H1 (cell line): ENCODE results near the gene SNAI1. TPM values are rescaled to one million over a fixed set of nuclear protein-coding genes. Genes with fewer than 3 reads are reported as not detected.

ENCODE experiments used
- CTCF ChIA-PET: fragments of 300-600 bp; sonication (Branson Sonifier 250); formaldehyde crosslinking; loops from one replicate; lab custom pipeline; 2021; ENCODE audit not compliant: partially characterized antibody; lab: Charles Lee
- POLR2A ChIA-PET: fragments of 300-600 bp; sonication (Branson Sonifier 250); formaldehyde crosslinking; loops from one replicate; lab custom pipeline; 2021; ENCODE audit warnings: inconsistent platforms; ENCODE audit not compliant: partially characterized antibody; lab: Charles Lee
- DNase-seq, 2 experiments: peaks; one replicate each; pipeline versions ENCODE4 v3.0.0 to v3.0.0-alpha.2; 2010 to 2022; ENCODE audit warnings: low spot score in 2 of 2, low read depth in 1 of 2, mixed read lengths in 1 of 2
- FAIRE-seq: peaks from 2 replicates; lab custom pipeline; 2011; peaks lifted over from hg19 to GRCh38; lab: Jason Lieb, UNC
- H2AFZ ChIP-seq: 2 replicates; pipeline ENCODE4 v1.8.1; 2012; ENCODE audit warnings: low read length, inconsistent platforms
- H2AK5ac ChIP-seq: 2 replicates; pipeline ENCODE4 v1.6.1; 2013; ENCODE audit warnings: low read depth, low read length
- H2BK120ac ChIP-seq: replicated peaks from 2 replicates; pipeline ENCODE3; 2013; ENCODE audit warnings: low read depth, low read length, inconsistent platforms
- H2BK12ac ChIP-seq: 2 replicates; pipeline ENCODE4 v1.6.1; 2013; ENCODE audit warnings: low read depth, low read length
- H2BK15ac ChIP-seq: 2 replicates; pipeline ENCODE4 v1.6.1; 2013; ENCODE audit warnings: low read length
- H2BK20ac ChIP-seq: 2 replicates; pipeline ENCODE4 v1.6.1; 2013; ENCODE audit warnings: low read length
- H2BK5ac ChIP-seq: 2 replicates; pipeline ENCODE4 v1.6.1; 2013; ENCODE audit warnings: low read depth, low read length
- H3K14ac ChIP-seq: 2 replicates; pipeline ENCODE4 v1.6.1; 2013; ENCODE audit warnings: inconsistent platforms; ENCODE audit not compliant: insufficient read length
- H3K18ac ChIP-seq: 2 replicates; pipeline ENCODE4 v1.6.1; 2013; ENCODE audit warnings: low read length; ENCODE audit errors: extremely low read depth
- H3K23ac ChIP-seq: 2 replicates; pipeline ENCODE4 v1.6.1; 2013; ENCODE audit warnings: inconsistent platforms; ENCODE audit not compliant: insufficient read length
- H3K23me2 ChIP-seq: 2 replicates; pipeline ENCODE4 v1.6.1; 2013; ENCODE audit warnings: low read depth, low read length
- H3K27ac ChIP-seq: 2 replicates; pipeline ENCODE4 v1.6.1; 2011; ENCODE audit warnings: low read depth, low read length, inconsistent platforms
- H3K27me3 ChIP-seq, 4 experiments: replicated peaks in 1 of 4; 1 replicate in 1 of 4; 2 replicates in 3 of 4; pipeline versions ENCODE4 v1.6.1 to v1.8.1; 2011 to 2013; ENCODE audit warnings: low read length in 3 of 4, mild to moderate bottlenecking in 3 of 4, inconsistent platforms in 2 of 4, mixed read lengths in 2 of 4, moderate library complexity in 1 of 4; ENCODE audit not compliant: control insufficient read depth in 3 of 4, insufficient read depth in 3 of 4; ENCODE audit errors: extremely low read depth in 1 of 4
- H3K36me3 ChIP-seq, 4 experiments: 2 replicates each; pipeline versions ENCODE4 v1.6.1 to v1.8.1; 2011 to 2013; ENCODE audit warnings: mild to moderate bottlenecking in 4 of 4, low read length in 3 of 4, moderate library complexity in 2 of 4, control low read depth in 1 of 4, inconsistent platforms in 1 of 4; ENCODE audit not compliant: insufficient read depth in 4 of 4, control insufficient read depth in 2 of 4
- H3K4ac ChIP-seq: replicated peaks from 2 replicates; pipeline ENCODE3; 2013; ENCODE audit warnings: low read length, low read depth, mixed read lengths, inconsistent platforms; ENCODE audit not compliant: insufficient read length
- H3K4me1 ChIP-seq, 4 experiments: replicated peaks in 1 of 4; 1 replicate in 1 of 4; 2 replicates in 3 of 4; pipeline versions ENCODE4 v1.6.1 to v1.8.1; 2011 to 2013; ENCODE audit warnings: low read length in 3 of 4, inconsistent platforms in 2 of 4, mixed read lengths in 1 of 4; ENCODE audit not compliant: insufficient read depth in 4 of 4, control insufficient read depth in 3 of 4
- H3K4me2 ChIP-seq, 2 experiments: 2 replicates each; pipeline versions ENCODE4 v1.6.1 to v1.8.1; 2011 to 2013; ENCODE audit warnings: low read depth in 2 of 2, low read length in 2 of 2, control low read depth in 1 of 2, inconsistent platforms in 1 of 2, mild to moderate bottlenecking in 1 of 2; ENCODE audit not compliant: insufficient read depth in 1 of 2
- H3K4me3 ChIP-seq, 4 experiments: fragments of 200-600, 300-600 bp in 1 of 4; sonication (generic), shearing (Covaris generic), sonication (Bioruptor Twin) in 1 of 4; 2 replicates each; pipeline versions ENCODE4 v1.5.1 to v1.8.1; 2011 to 2016; ENCODE audit warnings: low read length in 4 of 4, low read depth in 3 of 4, control low read depth in 2 of 4, inconsistent platforms in 2 of 4, mild to moderate bottlenecking in 2 of 4, mixed read lengths in 1 of 4, moderate library complexity in 1 of 4; ENCODE audit not compliant: insufficient read depth in 2 of 4; ENCODE audit errors: extremely low read depth in 1 of 4
- H3K56ac ChIP-seq: replicated peaks from 2 replicates; pipeline ENCODE3; 2013; ENCODE audit warnings: low read depth, mild to moderate bottlenecking, mixed read lengths, low read length, inconsistent platforms; ENCODE audit not compliant: insufficient read length
- H3K79me1 ChIP-seq: 2 replicates; pipeline ENCODE4 v1.6.1; 2013; ENCODE audit warnings: low read depth, low read length, control low read depth
- H3K79me2 ChIP-seq, 2 experiments: 2 replicates each; pipeline versions ENCODE4 v1.6.1 to v1.8.1; 2012 to 2013; ENCODE audit warnings: low read length in 2 of 2, mild to moderate bottlenecking in 2 of 2, inconsistent platforms in 1 of 2; ENCODE audit not compliant: insufficient read depth in 2 of 2, control insufficient read depth in 1 of 2
- H3K9ac ChIP-seq, 4 experiments: replicated peaks in 1 of 4; 1 replicate in 1 of 4; 2 replicates in 3 of 4; pipeline versions ENCODE4 v1.6.1 to v1.8.1; 2011 to 2013; ENCODE audit warnings: low read depth in 3 of 4, low read length in 3 of 4, control low read depth in 2 of 4, mild to moderate bottlenecking in 2 of 4, moderate library complexity in 2 of 4, inconsistent platforms in 1 of 4; ENCODE audit errors: extremely low read depth in 1 of 4
- H3K9me3 ChIP-seq, 2 experiments: 2 replicates each; pipeline versions ENCODE4 v1.6.1 to v1.8.1; 2012 to 2013; ENCODE audit warnings: mild to moderate bottlenecking in 2 of 2, moderate library complexity in 2 of 2, control low read depth in 1 of 2, inconsistent platforms in 1 of 2, low read depth in 1 of 2, low read length in 1 of 2, mixed read lengths in 1 of 2; ENCODE audit not compliant: insufficient read depth in 2 of 2
- H4K20me1 ChIP-seq, 2 experiments: replicated peaks in 1 of 2; 2 replicates each; pipeline versions ENCODE3 to v1.8.1; 2011 to 2013; ENCODE audit warnings: inconsistent platforms in 2 of 2, low read length in 2 of 2, mild to moderate bottlenecking in 1 of 2; ENCODE audit not compliant: insufficient read depth in 2 of 2, control insufficient read depth in 1 of 2
- H4K5ac ChIP-seq: 2 replicates; pipeline ENCODE4 v1.6.1; 2013; ENCODE audit warnings: low read length, low read depth, mixed read lengths, inconsistent platforms; ENCODE audit not compliant: insufficient read length
- H4K8ac ChIP-seq: 2 replicates; pipeline ENCODE4 v1.8.0; 2013; ENCODE audit warnings: mild to moderate bottlenecking, moderate library complexity, low read length, inconsistent platforms; ENCODE audit not compliant: insufficient read depth; ENCODE audit errors: extremely low read depth
- H4K91ac ChIP-seq: replicated peaks from 2 replicates; pipeline ENCODE3; 2013; ENCODE audit warnings: low read length, mixed read lengths, inconsistent platforms; ENCODE audit not compliant: insufficient read length
- ASH2L ChIP-seq: fragments of 200-600, 300-600 bp; sonication (generic); IDR thresholded peaks from one replicate; pipeline ENCODE4 v1.7.1; 2017; ENCODE audit warnings: low read length
- CTBP2 ChIP-seq: IDR thresholded peaks from 2 replicates; pipeline ENCODE4 v1.7.0; 2011; ENCODE audit warnings: borderline replicate concordance, mild to moderate bottlenecking, moderate library complexity, mixed read lengths, low read length; ENCODE audit not compliant: insufficient read depth, insufficient read length
- PHF8 ChIP-seq: fragments of 200-600 bp; sonication (generic); conservative IDR thresholded peaks from 2 replicates; pipeline ENCODE4 v1.7.1; 2012; ENCODE audit warnings: low read depth, mild to moderate bottlenecking, inconsistent platforms, low read length, moderate library complexity
- RAD21 ChIP-seq, 2 experiments: IDR thresholded peaks in 1 of 2; conservative IDR thresholded peaks in 1 of 2; 2 replicates each; pipeline ENCODE4 v1.6.1; 2011; ENCODE audit warnings: low read depth in 2 of 2, low read length in 2 of 2, improper control_type of control experiment in 1 of 2, inconsistent platforms in 1 of 2, mild to moderate bottlenecking in 1 of 2, moderate library complexity in 1 of 2
- SAP30 ChIP-seq: fragments of 300-600 bp; sonication (generic); IDR thresholded peaks from 2 replicates; pipeline ENCODE4 v1.7.1; 2012; ENCODE audit warnings: low read length, moderate library complexity, mild to moderate bottlenecking, inconsistent platforms; ENCODE audit not compliant: insufficient read depth, insufficient replicate concordance
- SIRT6 ChIP-seq: IDR thresholded peaks from one replicate; pipeline ENCODE4 v1.7.1; 2012; ENCODE audit warnings: low read length, inconsistent platforms
- SP2 ChIP-seq: IDR thresholded peaks from 2 replicates; pipeline ENCODE4 v1.6.1; 2012; ENCODE audit warnings: mild to moderate bottlenecking, low read length, inconsistent platforms
- SRF ChIP-seq: IDR thresholded peaks from 2 replicates; pipeline ENCODE4 v1.6.1; 2011; ENCODE audit warnings: mild to moderate bottlenecking, low read depth, low read length, moderate library complexity
- TEAD4 ChIP-seq: IDR thresholded peaks from 2 replicates; pipeline ENCODE4 v1.6.1; 2012; ENCODE audit warnings: low read depth, low read length, inconsistent platforms, mixed read lengths
- YY1 ChIP-seq: IDR thresholded peaks from 2 replicates; pipeline ENCODE4 v1.6.1; 2011; ENCODE audit warnings: low read depth, mild to moderate bottlenecking, low read length
- WGBS, 2 experiments: shearing (Covaris generic) in 1 of 2; methylation state at CpG; one replicate each; pipeline versions ENCODE4 v1.1.6 to v1.1.7; 2013 to 2015; ENCODE audit warnings: low lambda C conversion rate in 2 of 2, mixed read lengths in 2 of 2, inconsistent platforms in 1 of 2, low coverage in 1 of 2, missing lambda C conversion rate in 1 of 2; ENCODE audit not compliant: insufficient replicate concordance in 2 of 2, insufficient coverage in 1 of 2, insufficient read length in 1 of 2; ENCODE audit errors: extremely low coverage in 1 of 2, missing lambda C conversion rate in 1 of 2; 5-methylcytosine and 5-hydroxymethylcytosine counted together
- polyA plus RNA-seq, 7 experiments: library from polyadenylated mRNA; depleted of rRNA in 3 of 7; stranded (reverse) in 5 of 7; unstranded in 2 of 7; fragments of >200 nt in 5 of 7; fragments of 200-250 nt in 2 of 7; gene quantifications; 1 replicate in 5 of 7; 2 replicates in 1 of 7; 4 replicates in 1 of 7; pipeline versions ENCODE4 v1.2.1 to v1.2.3, GENCODE V29; 2011 to 2013; ENCODE audit warnings: missing spikeins in 2 of 7, mixed read lengths in 2 of 7
- total RNA-seq: library from RNA; stranded (reverse); fragmentation: NEBNext Ultra II Directional; extraction: Animal tissue kit (Norgen Biotek cat#: 25700); gene quantifications from 2 replicates; pipeline ENCODE4 v1.2.1, GENCODE V29; 2021
- TF ChIP-seq, protein P1 (sequence below): IDR thresholded peaks from 2 replicates; pipeline ENCODE4 v1.6.1; 2012; ENCODE audit warnings: low read length, inconsistent platforms

SNAI1 gene
- total and polyA plus RNA-seq, 2 of the 8 experiments (the other 6 are each of a cell fraction or from before 2014, with no cell fraction given), result 6.5 to 8.0 TPM

DNA sequence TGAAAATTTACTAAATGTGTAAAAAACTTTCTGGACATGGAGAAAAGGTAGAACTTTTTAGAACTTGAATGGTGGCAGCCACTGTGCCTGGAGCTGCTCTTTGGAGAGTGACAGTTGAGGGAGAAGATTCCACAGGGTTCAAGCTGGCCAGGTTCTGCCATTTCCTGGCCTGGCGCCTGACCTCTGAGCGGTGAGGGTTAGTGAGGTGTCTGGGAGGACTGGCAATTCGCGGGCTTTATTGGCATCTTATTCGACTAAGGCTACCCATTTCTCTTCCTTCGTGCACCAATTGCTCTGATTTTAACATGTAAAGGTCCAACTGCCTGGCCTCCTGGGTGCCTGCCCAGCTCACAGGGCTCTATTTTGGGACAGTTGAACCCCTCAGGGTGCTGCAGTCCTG lies 2.4 kb downstream of the SNAI1 start:
- H3K18ac ChIP-seq, result no peak overlapping the region
- H3K36me3 ChIP-seq, result peaks cover 0 to 25% (median 0%) of the 10 kb centered on the region in 4 experiments; a peak in 1 of 8 replicates
- peak overlapping the region; percentile 50 to 59 for H3K4me2 ChIP-seq
- no peak overlapping the region for H3K14ac ChIP-seq
- FAIRE-seq (no peak), DNase-seq (no peak)
- ChIA-PET CTCF (interaction anchor here (1.2 to 21.7 kb wide), 3 partner anchors 8 to 83 kb away, joined by 3 to 514 read pairs (median 3); no protein-coding TSS in a partner anchor), POLR2A (interaction anchor here (1.4 to 15.6 kb wide), 5 partner anchors 25 to 167 kb away, joined by 3 to 287 read pairs (median 12); no protein-coding TSS in a partner anchor)
- 0 out of 2 replicates have a peak overlapping the region, but pooled peaks have one; percentile 9 for H2BK12ac ChIP-seq
- no peak overlapping the region for H2AFZ ChIP-seq
- no peak overlapping the region for H3K56ac ChIP-seq
- 81% methylated on average over 6 of the region's 6 CpGs; no CpG with 5 or more reads in 1 of the 2 experiments for WGBS, 2 experiments
- H4K5ac ChIP-seq, result no peak overlapping the region
- peaks cover 2% of the 10 kb centered on the region; the same call in 1 of the 2 replicates for H3K79me1 ChIP-seq
- H2BK120ac ChIP-seq, result no peak overlapping the region
- no peak overlapping the region for H2BK20ac ChIP-seq
- no peak overlapping the region for H4K91ac ChIP-seq
- peaks cover 12% of the 10 kb centered on the region for H3K23me2 ChIP-seq
- no peak overlapping the region for H3K23ac ChIP-seq
- H2BK5ac ChIP-seq, result 0 out of 2 replicates have a peak overlapping the region, but pooled peaks have one; percentile 24
- H3K27ac ChIP-seq, result no peak overlapping the region
- peaks cover 0 to 8% of the 10 kb centered on the region in 2 experiments; a peak in 2 of 4 replicates for H3K79me2 ChIP-seq
- H3K9me3 ChIP-seq, result no peaks in the 10 kb centered on the region
- peaks cover 2 to 4% of the 10 kb centered on the region in 2 experiments for H4K20me1 ChIP-seq
- no peak overlapping the region for H2BK15ac ChIP-seq
- H2AK5ac ChIP-seq, result no peak overlapping the region
- H3K9ac ChIP-seq, result no peak overlapping the region; a peak in 1 of 7 replicates
- H3K4me1 ChIP-seq, result peaks cover 22 to 63% (median 48%) of the 10 kb centered on the region in 4 experiments
- H4K8ac ChIP-seq, result no peak overlapping the region
- peak overlapping the region in 2 of 4 experiments; percentile 3 to 33; a peak in 2 of 8 replicates for H3K4me3 ChIP-seq
- no peak overlapping the region for H3K4ac ChIP-seq
- H3K27me3 ChIP-seq, result peaks cover 0 to 16% (median 13%) of the 10 kb centered on the region in 4 experiments; a peak in 6 of 7 replicates
- TF ChIP-seq YY1 (no peak), RAD21 (IDR thresholded peaks at IDR 0.05 in 1 of 2, conservative IDR thresholded peaks at IDR 0.05 in 1 of 2; ENCODE audit: low read depth in 2 of 2, low read length in 2 of 2) (no peak), CTBP2 (no peak), SAP30 (no peak), PHF8 (no peak), ASH2L (no peak), SRF (no peak), SP2 (no peak), SIRT6 (no peak), TEAD4 (no peak)
- TF ChIP-seq, protein P1, sequence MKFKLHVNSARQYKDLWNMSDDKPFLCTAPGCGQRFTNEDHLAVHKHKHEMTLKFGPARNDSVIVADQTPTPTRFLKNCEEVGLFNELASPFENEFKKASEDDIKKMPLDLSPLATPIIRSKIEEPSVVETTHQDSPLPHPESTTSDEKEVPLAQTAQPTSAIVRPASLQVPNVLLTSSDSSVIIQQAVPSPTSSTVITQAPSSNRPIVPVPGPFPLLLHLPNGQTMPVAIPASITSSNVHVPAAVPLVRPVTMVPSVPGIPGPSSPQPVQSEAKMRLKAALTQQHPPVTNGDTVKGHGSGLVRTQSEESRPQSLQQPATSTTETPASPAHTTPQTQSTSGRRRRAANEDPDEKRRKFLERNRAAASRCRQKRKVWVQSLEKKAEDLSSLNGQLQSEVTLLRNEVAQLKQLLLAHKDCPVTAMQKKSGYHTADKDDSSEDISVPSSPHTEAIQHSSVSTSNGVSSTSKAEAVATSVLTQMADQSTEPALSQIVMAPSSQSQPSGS, result no peak
